WERI-Rb-1 (cell line): ENCODE data around the gene DAP.

Experiments
- DNase-seq: peaks from one replicate; pipeline ENCODE4 v3.0.0-alpha.2; 2020
- H3K27ac ChIP-seq: fragments of 250-450 bp; sonication (Bioruptor Pico); 2 replicates; pipeline ENCODE4 v1.5.1; 2020; ENCODE audit warnings: mild to moderate bottlenecking, moderate library complexity
- H3K27me3 ChIP-seq: fragments of 250-450 bp; sonication (Bioruptor Pico); 2 replicates; pipeline ENCODE4 v1.5.1; 2021; ENCODE audit warnings: mild to moderate bottlenecking, low read depth, moderate library complexity; ENCODE audit not compliant: insufficient read depth, severe bottlenecking
- H3K36me3 ChIP-seq: fragments of 250-450 bp; sonication (Bioruptor Pico); 2 replicates; pipeline ENCODE4 v1.5.1; 2020; ENCODE audit warnings: mild to moderate bottlenecking, moderate library complexity
- H3K4me3 ChIP-seq: 2 replicates; pipeline ENCODE4 v1.5.1; 2011; ENCODE audit warnings: low read depth, mild to moderate bottlenecking, control low read depth, low read length
- H3K9me3 ChIP-seq: fragments of 250-450 bp; sonication (Bioruptor Pico); 2 replicates; pipeline ENCODE4 v1.5.1; 2021; ENCODE audit warnings: mild to moderate bottlenecking, moderate library complexity; ENCODE audit not compliant: severe bottlenecking
- TF ChIP-seq, protein P1 (sequence below): IDR thresholded peaks from 2 replicates; pipeline ENCODE4 v1.5.1; 2011; ENCODE audit warnings: low read depth, mild to moderate bottlenecking, control low read depth, inconsistent platforms, low read length

DAP gene

DNA sequence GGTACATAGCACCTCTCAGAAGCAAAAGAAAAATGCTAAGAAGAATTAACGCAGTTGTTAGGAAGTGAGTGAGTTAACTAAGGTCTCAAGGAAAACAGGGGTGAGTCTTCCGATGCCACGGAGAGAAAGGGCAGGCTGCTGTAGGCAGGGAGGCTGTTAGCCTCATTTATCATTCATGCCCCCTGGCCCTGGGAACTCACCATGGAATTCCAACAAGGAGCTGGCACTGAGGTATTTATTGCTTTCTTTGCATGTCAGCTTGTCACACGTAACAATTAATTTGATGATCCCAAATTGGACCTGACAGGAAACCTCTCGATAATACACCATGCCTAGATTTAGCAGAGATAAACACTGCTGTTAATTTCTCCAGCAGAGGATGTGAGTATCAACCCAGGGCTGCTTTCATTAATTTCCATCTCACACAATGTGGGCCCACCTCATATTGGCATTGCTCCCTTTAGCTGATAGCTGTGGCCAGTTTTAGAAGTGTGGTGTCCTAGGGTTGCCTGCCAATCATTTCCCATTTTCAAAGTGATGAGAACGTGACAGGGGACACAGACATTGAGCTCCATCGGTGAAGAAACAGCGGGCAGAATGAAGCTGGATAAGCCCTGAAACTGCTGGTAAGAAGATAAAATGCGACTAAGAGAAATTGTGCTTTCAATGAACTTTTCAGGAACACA, 45.3 kb downstream of the DAP start:
- H3K4me3 ChIP-seq = no peak overlapping the region
- peaks cover 29% of the 10 kb centered on the region for H3K36me3 ChIP-seq
- no peaks in the 10 kb centered on the region for H3K9me3 ChIP-seq
- no peak overlapping the region for H3K27ac ChIP-seq
- H3K27me3 ChIP-seq = no peaks in the 10 kb centered on the region
- no peak for DNase-seq
- TF ChIP-seq, protein P1, sequence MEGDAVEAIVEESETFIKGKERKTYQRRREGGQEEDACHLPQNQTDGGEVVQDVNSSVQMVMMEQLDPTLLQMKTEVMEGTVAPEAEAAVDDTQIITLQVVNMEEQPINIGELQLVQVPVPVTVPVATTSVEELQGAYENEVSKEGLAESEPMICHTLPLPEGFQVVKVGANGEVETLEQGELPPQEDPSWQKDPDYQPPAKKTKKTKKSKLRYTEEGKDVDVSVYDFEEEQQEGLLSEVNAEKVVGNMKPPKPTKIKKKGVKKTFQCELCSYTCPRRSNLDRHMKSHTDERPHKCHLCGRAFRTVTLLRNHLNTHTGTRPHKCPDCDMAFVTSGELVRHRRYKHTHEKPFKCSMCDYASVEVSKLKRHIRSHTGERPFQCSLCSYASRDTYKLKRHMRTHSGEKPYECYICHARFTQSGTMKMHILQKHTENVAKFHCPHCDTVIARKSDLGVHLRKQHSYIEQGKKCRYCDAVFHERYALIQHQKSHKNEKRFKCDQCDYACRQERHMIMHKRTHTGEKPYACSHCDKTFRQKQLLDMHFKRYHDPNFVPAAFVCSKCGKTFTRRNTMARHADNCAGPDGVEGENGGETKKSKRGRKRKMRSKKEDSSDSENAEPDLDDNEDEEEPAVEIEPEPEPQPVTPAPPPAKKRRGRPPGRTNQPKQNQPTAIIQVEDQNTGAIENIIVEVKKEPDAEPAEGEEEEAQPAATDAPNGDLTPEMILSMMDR = no peak

DNA sequence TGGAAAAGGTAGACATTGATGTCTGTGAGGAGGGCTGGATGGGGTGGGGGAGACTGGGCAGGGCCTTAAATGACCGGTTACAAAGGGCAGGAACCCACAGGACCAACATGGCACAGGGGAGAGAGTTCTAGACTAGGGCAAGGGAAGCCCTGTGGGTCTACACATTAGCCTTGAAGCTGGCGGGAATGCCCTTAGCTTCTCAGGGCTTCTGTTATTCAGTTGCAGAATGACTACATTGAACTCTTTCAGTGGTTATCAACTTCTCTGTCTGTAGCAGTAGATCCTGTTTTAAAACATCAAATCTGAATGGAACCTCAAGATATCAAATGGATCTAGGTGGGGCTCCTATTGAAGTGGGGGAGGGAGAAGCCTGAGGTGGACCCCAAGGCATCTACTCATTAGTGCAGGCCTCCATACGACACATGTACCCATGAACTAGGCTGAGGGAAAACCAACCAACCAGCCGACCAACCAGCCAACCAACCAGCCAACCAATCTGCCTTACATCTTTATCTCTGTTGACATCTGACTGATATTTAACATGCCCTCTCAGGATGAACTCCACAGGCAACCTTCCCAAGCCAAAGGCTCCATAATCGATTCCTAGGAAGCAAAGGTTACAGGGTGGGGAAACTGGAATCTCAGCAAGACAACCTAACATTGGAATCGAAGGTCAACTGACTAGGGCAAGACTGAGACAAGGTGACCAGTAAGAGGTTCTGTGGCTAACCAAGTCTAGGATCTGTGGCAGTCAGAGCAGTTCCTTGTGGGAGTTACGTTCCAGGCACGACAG, 48.3 kb downstream of the DAP start:
- H3K36me3 ChIP-seq = peaks cover 23% of the 10 kb centered on the region
- no peaks in the 10 kb centered on the region for H3K9me3 ChIP-seq
- DNase-seq = no peak
- H3K27me3 ChIP-seq = no peaks in the 10 kb centered on the region
- H3K27ac ChIP-seq = no peak overlapping the region
- TF ChIP-seq, protein P1 = no peak
- no peak overlapping the region for H3K4me3 ChIP-seq

DNA sequence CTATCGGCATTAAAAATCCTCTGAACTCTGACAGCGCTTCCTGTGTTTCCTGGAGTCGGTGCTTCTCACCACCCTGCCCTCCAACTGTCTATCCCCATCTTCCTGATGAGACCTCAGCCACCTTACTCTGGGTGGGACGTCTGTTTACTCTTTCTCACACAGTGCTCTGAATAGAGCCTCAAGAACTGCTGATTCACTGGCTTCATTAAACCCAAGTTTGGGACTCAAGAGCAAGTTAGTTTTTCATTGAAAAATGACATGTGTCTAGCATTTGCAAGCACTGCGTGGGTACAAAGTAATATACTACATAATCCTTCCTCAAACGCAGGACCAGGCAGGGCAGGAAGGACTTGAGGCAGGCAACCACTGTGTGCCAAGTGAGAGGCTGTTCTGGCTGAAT, 49.5 kb downstream of the DAP start:
- H3K27ac ChIP-seq = no peak overlapping the region
- peaks cover 20% of the 10 kb centered on the region for H3K36me3 ChIP-seq
- TF ChIP-seq, protein P1 = no peak
- no peak overlapping the region for H3K4me3 ChIP-seq
- DNase-seq = no peak
- H3K27me3 ChIP-seq = no peaks in the 10 kb centered on the region
- H3K9me3 ChIP-seq = no peaks in the 10 kb centered on the region

DNA sequence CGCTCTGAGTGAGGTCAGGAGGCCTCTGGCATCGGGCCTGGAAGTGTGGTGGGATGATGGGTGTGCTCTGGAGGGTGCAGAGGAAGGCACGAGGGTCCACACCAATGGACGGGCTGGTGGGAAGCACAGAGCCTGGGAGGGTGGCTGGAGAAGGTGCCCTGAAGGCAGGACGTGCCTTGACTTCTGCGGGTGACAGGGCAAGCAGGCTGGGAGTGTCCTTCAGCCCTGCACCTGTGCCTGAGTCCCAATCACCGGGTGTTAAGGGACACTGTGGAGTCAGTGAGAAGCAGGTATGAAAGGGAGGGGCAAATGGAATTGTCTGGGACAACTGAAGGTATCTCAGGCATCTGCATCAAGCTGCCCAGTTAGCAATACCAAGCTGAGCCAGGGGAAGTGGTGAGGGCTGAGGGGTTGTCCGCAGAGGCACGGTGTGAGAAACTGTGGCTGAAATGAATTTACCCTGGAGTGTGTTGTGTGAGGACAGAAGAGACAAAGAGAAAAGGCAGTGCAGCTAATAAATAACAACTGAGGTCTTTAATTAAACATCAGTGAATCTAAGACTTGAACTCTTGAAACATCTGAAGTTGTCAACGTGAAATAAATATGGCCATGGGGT, 50.4 kb downstream of the DAP start:
- TF ChIP-seq, protein P1 = no peak

DNA sequence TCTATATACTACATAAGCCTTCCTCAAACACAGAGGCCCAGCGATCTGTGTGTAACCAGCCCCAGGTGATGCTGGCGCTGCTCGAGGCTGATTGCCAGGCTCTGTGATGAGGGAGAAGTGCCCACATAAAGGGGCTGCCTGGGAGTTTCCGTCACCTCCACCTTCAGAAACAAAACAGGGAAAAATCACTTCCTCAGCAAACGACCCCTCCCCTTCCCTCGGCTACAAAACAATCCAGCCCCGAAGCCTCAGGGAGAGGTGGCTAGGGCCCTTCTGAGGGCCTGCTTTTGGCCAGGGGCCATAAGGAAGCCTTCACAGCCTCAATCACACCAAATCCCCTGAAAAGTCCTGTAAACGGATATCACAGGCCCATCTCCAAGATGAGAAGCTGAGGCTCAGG, 51.1 kb downstream of the DAP start:
- Histone ChIP-seq H3K27me3 (no peaks in the 10 kb centered on the region), H3K4me3 (no peak overlapping the region), H3K9me3 (no peaks in the 10 kb centered on the region), H3K27ac (no peak overlapping the region), H3K36me3 (peaks cover 11% of the 10 kb centered on the region)
- TF ChIP-seq, protein P1 = no peak
- DNase-seq = no peak

More for the DNA sequence above, 50.4 kb downstream of the DAP start:
- Histone ChIP-seq H3K27ac (no peak overlapping the region), H3K4me3 (no peak overlapping the region), H3K27me3 (no peaks in the 10 kb centered on the region), H3K9me3 (no peaks in the 10 kb centered on the region), H3K36me3 (peaks cover 18% of the 10 kb centered on the region)
- no peak for DNase-seq
